Loucy (cell line): ENCODE results near the gene COBLL1.

Experiments
- CTCF ChIP-seq: fragments of 200-600 bp; sonication (generic); conservative IDR thresholded peaks from 2 replicates; pipeline ENCODE4 v1.5.1; 2014; ENCODE audit warnings: mild to moderate bottlenecking, antibody characterized with exemption, low read length
- EZH2phosphoT487 ChIP-seq: fragments of 200-600 bp; IDR thresholded peaks from 2 replicates; pipeline ENCODE4 v1.6.1; 2018; ENCODE audit warnings: antibody characterized with exemption, mild to moderate bottlenecking, moderate library complexity, borderline replicate concordance

DNA sequence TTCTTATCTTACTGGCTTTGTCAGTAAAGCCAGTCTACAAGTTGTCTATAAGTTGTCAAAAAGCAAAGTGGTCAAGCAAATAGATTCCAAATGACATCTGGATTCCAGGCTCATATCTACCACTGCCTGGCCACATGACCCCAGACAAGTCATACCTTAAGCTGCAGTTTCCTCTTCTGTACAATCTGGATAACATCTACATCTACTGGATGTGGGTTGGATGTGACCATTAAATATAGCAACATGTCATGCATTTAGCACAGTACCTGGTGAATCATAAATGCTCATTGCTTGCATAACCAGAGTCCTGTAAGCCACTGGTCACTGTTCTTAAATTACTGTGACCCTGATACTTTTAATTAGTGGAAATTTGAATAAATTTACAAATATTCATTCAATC, 16.8 kb downstream of the COBLL1 start:
- TF ChIP-seq CTCF (no peak), EZH2phosphoT487 (no peak)
